Measurements from ENCODE around the gene PTPRA. TPM values are rescaled to one million over a fixed set of nuclear protein-coding genes. Genes with fewer than 3 reads are reported as not detected.

PTPRA gene
- polyA plus RNA-seq, 1 donor = 103 TPM

- no peak for DNase-seq
Measured at GRCh38 chr20:2921506-2921905, 48.2 kb downstream of the PTPRA start.

GRCh38 chr20:2922957-2923356 is 49.7 kb downstream of the PTPRA start:
- DNase-seq = no peak

GRCh38 chr20:2930538-2930937 is 57.3 kb downstream of the PTPRA start:
- DNase-seq = no peak

GRCh38 chr20:2932498-2932897 is 59.2 kb downstream of the PTPRA start:
- DNase-seq = no peak

GRCh38 chr20:2937902-2938301 is 64.6 kb downstream of the PTPRA start:
- no peak for DNase-seq

GRCh38 chr20:2942439-2942838 is 69.2 kb downstream of the PTPRA start:
- DNase-seq = no peak

- DNase-seq = no peak
Measured at GRCh38 chr20:2946988-2947961, 74.0 kb downstream of the PTPRA start.

- no peak for DNase-seq
Measured at GRCh38 chr20:2948968-2949367, 75.7 kb downstream of the PTPRA start.

- DNase-seq = no peak
Measured at GRCh38 chr20:2952766-2953165, 79.5 kb downstream of the PTPRA start.

GRCh38 chr20:2955257-2955970 is 82.1 kb downstream of the PTPRA start:
- no peak for DNase-seq

- DNase-seq = no peak
Measured at GRCh38 chr20:2956480-2956879, 83.2 kb downstream of the PTPRA start.

GRCh38 chr20:2967841-2968240 is 94.6 kb downstream of the PTPRA start:
- DNase-seq = no peak

- DNase-seq = no peak
Measured at GRCh38 chr20:2972126-2972525, 98.8 kb downstream of the PTPRA start.

GRCh38 chr20:2973574-2973973 is 100.3 kb downstream of the PTPRA start:
- DNase-seq = no peak

GRCh38 chr20:2978519-2978918 is 105.2 kb downstream of the PTPRA start:
- DNase-seq = no peak

- DNase-seq = no peak
Measured at GRCh38 chr20:2981646-2982045, 108.4 kb downstream of the PTPRA start.

- DNase-seq = no peak
Measured at GRCh38 chr20:2983508-2983907, 110.2 kb downstream of the PTPRA start.

- DNase-seq = no peak
Measured at GRCh38 chr20:2984028-2984501, 110.8 kb downstream of the PTPRA start.

GRCh38 chr20:2984956-2985661 is 111.8 kb downstream of the PTPRA start:
- no peak for DNase-seq

- DNase-seq = no peak
Measured at GRCh38 chr20:2986466-2986865, 113.2 kb downstream of the PTPRA start.

- DNase-seq = no peak
Measured at GRCh38 chr20:2987861-2988260, 114.6 kb downstream of the PTPRA start.

- DNase-seq = no peak
Measured at GRCh38 chr20:2991532-2991931, 118.3 kb downstream of the PTPRA start.

- DNase-seq = no peak
Measured at GRCh38 chr20:2993250-2993649, 120.0 kb downstream of the PTPRA start.

Measured in left kidney (tissue), 2 donors.